Retina (tissue), 1 donor: ENCODE measurements around the gene ARMC2.
"Not testable (repeated sequence)": the region's sequence is repeated elsewhere in the genome, so short reads cannot be mapped to it uniquely, and the experiment has no call there.

Experiments used
- DNase-seq: peaks from one replicate; pipeline ENCODE4 v3.0.0-alpha.2; 2016

The ARMC2 gene

DNA sequence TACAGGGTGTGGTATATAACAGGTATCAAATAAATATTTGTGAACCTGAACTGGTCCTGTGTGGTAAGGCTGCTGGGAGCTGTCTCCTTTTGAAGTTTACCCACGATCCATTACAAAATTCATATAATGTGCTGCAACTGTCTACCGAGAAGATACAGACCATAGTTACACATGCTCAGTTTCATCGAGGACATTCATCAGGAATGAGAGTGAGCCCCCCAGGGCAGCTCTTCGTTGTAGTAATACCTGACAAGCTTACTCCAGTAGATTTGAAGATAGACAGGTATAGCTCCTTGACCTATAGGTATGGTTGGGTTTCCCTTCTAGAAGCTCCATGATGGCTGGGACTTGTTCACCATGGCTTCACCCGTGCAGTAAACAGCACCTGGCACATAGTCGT lies 25.7 kb downstream of the ARMC2 start:
- DNase-seq: no peak

DNA sequence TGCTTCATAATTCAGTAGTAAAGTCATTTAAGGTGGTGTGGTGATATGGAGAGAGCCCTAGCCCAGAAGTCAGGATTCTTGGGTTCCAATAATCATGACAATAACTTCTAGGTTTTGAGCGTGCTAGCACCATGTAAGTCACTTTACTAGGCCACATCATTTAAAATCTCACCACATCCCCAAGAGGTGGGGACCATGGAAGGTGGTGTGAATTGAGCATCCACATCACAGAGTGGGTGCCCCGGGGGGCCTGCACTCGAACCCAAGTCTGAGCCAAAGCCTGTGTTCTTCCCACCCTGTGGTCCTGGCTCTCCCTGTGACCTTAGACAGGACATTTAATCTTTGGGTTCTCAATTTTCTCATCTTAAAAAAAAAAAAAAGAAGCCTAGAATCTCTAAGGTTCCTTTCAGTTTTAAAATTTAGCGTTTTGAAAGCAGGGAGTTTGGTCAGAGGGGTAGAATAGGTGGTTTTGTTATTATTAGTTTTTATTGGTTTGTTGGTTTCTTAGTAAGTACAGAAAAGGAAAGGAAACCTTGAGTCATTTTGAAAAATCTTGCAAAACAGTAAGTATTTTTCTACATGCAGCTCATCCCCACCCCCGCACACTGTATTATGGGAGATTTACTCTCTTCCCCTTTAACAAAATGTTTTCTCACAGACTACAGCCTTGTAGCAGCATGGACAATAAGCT lies 26.4 kb downstream of the ARMC2 start:
- no peak for DNase-seq

DNA sequence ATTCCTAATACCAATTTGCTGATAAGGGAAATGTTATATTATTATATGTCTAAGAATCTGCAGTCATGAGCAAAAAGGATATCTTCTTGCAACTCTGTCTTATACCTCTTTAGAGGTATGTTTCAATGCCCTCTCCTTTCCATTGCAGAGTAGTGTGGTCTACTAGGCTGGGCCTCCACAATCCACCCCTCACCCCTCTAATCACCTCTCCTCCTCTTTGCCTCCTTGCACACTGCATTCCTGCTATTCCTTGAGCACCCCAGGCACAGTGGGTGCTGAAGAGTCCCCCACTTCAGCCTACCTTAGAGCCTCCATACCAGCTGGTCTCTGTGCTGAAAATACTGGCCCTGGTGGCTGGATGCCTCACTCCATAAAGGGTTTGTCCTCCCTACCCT lies 26.9 kb downstream of the ARMC2 start:
- no peak for DNase-seq

DNA sequence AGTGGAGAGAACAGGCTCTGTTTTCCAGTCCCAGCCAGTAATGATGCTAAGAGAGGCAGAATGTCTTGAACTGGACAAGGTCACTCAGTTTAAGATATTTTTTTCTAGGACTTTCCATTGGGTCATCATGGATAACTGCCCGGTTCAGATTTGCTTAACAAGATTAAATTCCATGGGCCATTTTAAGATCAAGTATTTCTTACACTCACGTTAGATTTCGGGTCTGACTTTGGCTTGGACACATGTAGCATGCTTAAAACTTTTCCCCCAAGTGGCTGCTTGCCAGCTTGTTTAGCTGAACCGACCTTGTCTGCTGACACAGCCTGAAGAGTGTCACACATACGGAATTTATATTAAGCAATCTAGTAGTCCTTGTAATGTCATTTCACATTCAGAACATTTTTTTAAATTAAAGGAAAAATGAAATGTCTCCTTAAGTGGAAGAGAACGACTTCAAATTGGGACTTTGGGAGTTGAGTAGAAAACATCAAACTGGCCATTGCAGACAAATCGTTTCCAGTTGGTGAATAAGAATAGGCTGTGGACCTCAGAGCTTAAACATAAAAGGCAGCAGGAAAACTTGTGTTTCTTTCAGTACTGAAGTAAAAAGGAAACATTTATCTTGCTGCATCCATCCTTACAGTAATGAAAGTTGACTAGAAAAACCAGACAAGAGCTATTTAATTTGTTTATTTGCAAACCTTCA lies 29.0 kb downstream of the ARMC2 start:
- DNase-seq: no peak

DNA sequence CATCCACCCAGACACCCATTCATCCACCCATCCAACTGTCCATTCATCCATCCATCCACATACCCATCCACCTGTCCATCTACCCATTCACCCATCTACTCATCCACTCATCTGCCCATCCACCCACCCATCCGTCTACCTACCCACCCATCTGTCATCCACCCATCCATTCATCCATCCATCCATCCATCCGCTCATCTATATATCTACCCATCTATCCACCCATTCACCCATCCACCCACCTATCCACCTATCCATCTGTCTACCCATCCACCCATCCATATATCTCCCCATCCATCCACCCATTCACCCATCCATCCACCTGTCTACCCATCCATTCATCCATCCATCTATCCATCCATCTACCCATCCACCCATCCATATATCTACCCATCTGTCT lies 30.7 kb downstream of the ARMC2 start:
- no peak for DNase-seq

DNA sequence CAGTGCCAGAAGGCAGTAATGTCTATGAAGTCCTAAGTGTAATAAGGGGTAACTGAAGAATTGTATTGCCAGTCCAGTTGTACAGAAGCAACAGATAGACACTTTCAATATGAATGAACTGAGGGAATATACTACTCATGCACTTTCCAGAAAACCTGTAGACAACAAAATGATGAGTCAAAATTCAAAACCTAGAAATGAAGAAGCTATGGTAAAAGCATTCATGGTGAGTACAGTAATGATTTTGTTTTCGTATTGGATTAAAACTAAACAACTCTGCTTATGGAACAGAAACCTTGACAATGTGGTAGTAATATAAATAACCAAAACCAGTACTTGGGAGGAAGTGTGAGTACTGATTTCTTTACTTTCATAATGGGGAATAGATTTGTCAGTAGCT lies 35.0 kb downstream of the ARMC2 start:
- no peak for DNase-seq

DNA sequence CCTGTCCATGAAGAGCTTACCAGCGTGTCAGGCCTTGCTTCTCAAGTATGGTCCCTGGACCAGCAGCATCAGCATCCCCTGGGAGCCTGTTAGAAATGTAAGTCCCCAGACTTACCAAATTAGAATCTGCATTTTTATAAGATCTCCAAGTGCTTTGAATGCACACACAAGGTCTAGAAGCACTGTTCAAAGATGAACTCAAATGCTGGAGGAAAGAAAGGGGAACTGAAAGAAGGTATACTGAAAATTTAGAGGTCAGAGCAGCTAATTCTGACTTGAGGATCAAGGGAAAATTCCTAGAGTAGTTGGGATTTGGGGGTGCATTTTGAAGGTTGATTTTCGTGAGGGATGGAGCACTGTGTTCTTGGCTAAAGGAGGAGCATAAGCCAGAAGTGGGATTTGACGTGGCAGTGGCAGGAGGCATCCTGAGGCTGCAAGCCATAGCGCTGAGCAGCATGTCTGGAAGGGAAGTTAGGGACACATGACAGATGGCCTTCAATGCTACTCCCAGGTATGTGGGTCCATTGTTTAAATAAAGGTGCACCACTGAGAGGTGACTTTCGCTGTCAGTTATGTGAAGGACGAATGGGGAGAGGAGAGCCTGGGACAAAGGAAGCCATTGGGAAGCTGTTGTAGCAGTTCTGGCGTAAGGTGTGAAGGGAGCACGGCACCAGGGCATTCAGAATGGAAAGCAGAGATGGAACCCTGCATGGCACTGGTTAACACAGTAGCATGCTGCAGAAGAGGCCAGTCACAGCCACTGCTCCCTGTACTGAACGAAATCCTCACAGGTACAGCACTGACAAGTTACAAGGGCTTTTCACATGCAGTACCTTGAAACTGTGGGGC lies 36.2 kb downstream of the ARMC2 start:
- no peak for DNase-seq

DNA sequence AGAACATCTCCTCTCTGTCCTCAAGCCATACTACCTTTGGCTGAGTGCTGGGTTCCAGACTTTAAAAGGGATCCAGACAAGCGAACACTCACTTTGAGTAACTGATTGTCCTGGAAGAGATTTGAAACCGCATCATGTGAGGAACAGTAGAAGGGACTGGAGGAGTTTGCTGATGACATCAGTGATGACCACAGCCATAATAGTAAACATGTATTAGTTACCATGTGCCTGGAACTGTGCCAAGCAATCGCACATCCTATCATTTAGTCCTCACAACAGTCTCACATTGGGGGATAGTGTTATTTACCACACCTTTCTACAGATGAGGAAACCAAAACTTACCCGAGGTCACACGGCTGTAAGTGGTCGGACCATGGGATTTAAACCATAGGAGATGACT lies 39.8 kb downstream of the ARMC2 start:
- no peak for DNase-seq

DNA sequence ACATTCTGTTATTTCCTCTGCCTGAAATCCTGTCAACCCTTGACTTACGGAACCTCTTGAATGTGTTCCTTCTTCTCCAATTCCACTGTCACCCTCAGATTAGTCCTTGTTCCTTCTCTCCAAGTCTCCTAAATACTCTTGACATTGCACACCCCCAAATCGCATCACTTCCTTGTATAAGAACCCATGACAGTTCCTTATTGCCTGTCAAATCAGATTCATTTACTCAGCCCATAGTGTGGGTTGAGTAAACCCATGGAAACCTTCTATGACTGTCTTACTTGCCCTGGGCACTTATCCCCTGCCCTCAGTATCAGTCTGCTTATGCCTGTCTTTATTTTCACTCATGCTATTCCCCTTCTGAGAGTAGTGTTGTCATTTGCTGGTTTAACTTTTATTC lies 40.5 kb downstream of the ARMC2 start:
- DNase-seq: no peak

DNA sequence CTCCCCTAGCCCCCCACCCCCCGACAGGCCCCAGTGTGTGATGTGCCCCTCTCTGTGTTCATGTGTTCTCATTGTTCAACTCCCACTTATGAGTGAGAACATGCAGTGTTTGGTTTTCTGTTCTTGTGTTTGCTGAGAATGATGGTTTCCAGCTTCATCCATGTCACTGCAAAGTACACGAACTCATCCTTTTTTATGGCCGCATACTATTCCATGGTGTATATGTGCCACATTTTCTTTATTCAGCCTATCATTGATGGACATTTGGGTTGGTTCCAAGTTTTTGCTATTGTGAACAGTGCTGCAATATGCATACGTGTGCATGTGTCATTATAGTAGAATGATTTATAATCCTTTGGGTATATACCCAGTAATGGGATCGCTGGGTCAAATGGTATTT lies 42.7 kb downstream of the ARMC2 start:
- not testable (repeated sequence) for DNase-seq

DNA sequence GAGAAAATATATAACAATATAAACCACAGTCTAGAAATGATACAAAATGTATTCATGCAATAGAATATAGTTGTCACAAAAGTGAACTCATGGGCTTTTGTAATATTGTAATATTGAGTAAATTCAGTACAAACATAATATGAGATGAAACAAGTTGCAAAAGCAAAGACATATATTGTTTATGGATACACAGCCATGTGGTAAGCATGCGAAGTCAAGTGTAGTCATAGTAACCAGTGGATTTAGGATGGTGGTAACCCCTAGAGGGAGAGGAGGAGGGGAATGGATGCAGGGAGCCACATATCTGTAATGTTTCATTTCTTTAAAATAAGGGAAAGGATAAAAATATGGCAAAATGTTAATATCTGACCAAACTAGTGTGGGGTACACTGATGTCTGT lies 47.3 kb downstream of the ARMC2 start:
- no peak for DNase-seq

DNA sequence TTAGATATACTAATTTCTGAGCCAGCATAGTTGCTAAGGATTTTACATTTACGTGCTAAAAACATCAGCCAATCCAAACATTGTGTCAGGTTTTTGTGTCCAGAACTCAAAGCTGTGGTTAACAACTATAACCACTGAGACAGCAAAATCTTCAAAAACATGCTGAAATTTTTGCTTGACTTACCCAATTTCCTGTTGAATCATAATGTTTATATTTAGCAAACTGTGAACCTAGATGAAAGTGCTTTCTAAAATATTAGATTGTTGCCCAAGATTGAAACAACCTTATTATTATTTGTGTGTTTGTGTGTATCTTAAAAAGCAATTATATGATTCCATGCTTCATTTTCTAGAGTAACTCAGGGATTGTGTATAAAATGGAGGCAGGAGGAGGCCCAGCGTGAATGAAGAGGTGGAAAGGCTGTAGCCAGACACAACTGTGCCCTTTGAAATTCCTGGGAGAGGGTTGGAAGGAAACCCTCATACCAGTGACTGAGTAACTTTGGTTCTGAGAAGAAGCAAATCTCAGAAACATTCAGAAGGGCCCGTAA lies 48.0 kb downstream of the ARMC2 start:
- DNase-seq: no peak

DNA sequence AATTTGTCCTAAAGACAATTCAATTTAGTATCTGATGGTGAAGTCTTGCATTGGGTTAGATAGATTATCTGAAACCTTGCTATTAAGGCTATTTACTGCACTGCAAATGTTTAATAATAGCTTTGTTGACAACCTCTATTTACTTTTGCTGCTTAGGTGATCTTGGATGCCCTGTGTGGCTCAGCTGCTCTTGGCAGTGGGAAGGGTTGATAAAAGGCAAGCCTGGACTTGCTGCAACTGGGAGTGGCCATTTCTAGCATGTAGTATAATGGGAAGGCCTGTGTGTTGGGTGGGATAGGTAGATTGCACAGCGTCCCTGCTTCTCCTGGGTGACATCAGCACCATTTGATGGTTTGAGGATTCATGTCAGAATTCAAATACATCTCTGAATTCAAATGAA lies 49.1 kb downstream of the ARMC2 start:
- no peak for DNase-seq

DNA sequence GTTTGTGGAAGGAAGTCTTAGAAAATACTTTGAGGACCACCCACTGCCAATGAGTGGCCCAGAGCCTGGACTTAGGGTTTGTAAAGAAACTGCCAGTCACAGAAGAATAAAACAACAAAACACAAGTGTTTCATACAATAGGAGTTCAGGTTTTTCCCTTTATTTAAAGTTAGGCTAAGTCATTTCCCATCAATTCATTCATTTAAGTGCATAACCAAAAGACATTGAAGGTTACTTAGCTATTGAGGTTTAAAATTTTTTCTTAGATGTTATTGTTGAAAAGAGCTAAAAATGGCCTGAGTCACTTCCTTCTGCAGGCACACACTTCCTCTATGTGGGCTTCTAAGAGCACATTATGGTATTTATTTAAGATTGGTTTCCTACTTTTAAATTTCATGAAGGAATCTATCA lies 54.2 kb downstream of the ARMC2 start:
- DNase-seq: no peak

DNA sequence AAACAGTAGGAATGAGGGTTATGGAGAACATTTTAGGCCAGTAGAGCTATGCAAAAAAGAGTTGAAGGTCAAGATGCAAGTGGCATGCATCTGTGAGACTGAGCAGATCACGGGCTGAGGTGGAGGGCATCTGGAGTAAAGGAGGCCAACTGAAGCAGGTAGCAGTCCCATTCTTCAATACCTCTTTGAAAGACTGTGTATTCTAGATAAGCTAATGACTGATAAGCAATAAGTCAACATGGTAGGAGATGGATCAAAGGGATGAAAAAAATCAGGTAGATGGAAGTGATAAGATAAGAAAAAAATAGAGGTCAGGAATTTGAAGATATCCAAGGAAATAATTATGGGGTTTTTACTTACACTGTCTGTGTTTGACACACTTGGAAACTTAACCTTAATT lies 55.6 kb downstream of the ARMC2 start:
- DNase-seq: no peak

DNA sequence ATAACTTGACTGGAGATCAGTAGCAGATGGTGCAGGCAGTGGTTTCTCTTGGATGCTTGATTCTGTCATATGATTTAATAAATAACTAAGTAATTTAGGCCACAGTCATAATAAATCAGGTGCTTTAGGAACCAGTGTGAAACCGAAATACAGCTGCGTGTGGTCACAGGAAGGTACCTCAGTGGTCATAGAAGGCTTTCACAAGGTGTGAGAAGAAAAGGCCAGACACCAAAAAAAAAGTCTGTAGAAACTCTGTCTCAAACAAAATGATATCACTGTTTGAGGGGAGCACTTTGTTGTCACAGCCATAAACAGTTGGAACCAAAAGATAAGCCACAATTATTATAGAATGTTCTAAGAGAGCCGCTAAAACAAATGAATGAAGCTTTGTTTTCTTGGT lies 56.5 kb downstream of the ARMC2 start:
- no peak for DNase-seq

DNA sequence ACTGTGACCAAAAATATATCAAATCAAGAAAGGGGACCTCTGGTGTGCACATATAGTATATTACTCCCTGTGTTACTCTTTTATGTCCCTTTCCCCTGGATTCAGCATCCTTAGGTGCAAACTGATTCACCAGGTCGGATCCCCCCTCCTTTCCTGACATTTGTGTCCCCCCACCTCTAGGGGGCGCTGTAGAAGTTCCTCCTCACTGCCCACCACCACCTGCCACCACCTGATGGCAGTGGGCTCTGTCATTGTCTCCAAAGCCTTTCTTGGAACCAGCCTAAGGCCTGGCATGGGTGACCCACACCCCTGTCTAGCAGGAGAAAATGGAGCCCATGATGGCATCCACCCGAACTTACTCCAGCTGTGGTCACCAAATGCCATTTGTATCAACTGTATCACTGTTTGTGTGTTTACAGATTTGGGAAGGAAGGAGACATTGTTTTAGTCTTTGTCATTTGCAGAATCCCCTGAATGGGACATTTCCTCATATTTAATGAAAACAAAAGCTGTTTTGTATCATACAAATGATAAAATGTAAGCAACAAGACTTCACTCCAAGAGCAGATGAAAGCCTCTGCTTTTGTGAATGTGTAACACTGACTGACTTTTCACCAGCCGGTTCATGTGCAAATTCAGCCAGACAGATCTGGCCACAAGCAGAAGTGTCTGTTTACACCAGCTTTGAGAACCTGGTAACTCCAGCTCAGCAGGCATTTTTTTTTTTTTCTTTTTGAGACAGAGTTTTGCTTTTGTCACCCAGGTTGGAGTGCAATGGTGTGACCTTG lies 66.2 kb downstream of the ARMC2 start:
- no peak for DNase-seq

DNA sequence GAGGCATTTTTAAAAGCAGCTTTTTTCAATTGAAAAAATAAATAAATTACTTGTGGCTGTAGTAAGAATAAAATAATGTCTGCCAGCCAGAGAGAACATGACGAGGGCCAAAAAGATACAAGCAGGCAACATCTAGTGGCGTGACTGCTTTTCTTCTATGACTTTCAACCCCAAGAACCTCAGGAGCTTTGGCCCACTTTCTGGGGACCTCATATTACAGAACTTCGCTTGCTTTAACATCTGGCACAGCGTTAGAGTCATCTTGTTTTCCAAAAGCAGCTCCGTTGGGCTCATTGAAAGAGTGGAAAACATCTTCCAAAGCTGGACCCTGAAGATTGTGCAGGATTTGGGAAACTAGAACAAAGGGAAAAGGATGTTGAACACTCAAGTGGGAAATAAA lies 67.0 kb downstream of the ARMC2 start:
- no peak for DNase-seq

DNA sequence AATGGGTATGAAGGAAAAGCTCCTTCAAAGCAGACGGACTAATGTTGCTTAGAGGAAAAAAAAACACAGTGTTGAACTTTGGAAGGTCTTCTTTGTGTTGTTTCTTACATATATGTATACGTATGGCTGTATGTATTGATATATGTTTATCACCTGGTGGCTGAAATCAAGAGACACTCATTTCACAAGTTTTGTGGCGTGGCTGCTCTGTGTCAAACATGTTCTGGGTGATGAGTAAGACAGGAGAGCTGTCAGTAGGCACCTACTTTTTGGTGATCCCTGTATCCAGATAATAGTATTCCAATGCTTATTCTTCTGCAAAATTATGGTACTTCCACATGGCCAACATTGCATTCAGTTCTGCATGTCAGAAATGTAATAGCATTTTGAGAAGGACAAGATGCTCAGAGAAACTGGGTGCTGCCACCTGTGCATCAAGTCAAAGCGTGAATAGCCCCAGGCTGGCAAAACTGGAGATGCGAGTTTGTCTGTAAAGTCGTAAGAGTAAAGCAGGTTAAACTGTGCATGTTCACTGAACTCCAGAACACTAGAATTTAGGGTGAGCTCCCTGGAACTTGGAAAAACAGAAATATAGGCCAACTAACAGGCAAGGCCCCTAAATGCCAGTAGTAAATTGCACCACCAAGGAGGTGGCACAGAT lies 67.9 kb downstream of the ARMC2 start:
- DNase-seq: no peak

DNA sequence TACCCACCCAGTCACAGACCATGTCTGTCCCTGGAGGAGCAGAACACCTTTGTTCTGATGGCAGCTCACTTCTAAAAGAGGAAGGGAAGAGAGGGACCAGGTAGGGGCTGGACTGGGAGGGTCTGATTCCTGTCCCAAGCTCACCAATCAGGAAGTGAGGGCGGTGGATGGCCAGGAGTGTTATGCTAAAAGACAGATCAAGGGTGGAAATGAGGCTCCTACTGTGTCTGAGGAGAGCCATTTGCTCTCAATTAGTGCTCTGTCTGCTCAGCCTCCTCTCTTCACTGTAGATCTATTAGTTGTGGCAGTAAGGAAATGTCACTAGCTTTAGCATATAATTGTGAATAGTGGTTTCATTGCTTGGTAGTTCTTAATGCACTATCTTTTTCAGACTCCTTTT lies 72.5 kb downstream of the ARMC2 start:
- no peak for DNase-seq

DNA sequence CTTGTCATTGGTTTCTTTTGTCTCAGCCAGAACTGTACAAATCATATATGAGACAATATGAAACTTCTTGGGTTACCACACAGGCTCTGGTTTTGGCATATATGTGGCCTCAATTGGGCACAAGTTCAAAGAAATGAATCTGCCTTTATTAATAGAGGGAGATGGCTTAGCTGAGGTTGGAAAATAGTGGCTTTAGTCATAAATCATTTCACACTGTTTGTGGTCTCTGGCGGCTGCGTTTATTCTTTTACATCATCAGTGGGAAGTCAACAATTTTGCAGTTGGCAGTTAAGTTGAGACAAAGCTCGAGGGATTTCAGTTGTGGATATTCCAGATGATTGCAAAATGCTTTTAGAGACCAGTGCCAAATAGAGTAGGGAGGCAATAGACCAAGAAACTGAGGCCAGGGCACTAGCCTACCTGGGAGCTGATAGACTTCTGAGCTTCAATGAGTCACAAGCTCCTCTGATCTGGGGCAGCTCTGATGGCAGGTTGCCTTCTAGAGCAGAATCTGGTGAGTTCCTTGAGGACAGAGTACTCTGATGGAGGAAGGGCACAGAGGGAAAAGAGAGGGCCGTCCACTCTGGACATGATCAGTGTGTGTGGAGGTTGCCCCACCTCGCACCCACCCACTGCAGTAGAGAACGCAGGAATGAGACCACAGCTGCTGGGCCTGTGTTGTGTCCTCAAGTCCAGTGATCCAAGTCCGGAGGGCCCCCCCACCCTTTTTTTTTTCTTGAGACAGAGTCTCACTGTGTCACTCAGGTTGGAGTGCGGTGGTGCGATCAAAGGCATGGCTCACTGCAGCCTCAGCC lies 73.5 kb downstream of the ARMC2 start:
- DNase-seq: no peak
